ENCODE results near the gene SOCS7.

- TF ChIP-seq YY1 (IDR thresholded peaks at IDR 0.05; ENCODE audit: insufficient read depth, insufficient read length) (no peak), ZNF274 (IDR thresholded peaks at IDR 0.05; ENCODE audit: low read depth, low read length) (no peak), SUZ12 (IDR thresholded peaks at IDR 0.05; ENCODE audit: extremely low read depth, insufficient read depth, insufficient read length) (no peak)
Measured at GRCh38 chr17:38431346-38432145, 79.9 kb downstream of the SOCS7 start.

Data from NT2/D1 (cell line).